Lower lobe of right lung (tissue), 2 donors: ENCODE data around the gene TNFAIP8L1. TPM values are rescaled to one million over a fixed set of nuclear protein-coding genes. Genes with fewer than 3 reads are reported as not detected.

Experiments used
- ATAC-seq, 2 donors: fragments of 200-7000 bp; cut with Tn5 transposase; one replicate each; pipeline ENCODE4 v1.9.1; 2020 to 2022; ENCODE audit warnings: mild to moderate bottlenecking in 2 of 2, moderate library complexity in 2 of 2
- DNase-seq: peaks from one replicate; pipeline ENCODE4 v3.0.0-alpha.2; 2020
- H3K27ac ChIP-seq: fragments of 200-600 bp; one replicate; pipeline ENCODE4 v1.8.0; 2022
- H3K27me3 ChIP-seq: fragments of 200-600 bp; one replicate; pipeline ENCODE4 v1.8.0; 2022; ENCODE audit warnings: low read depth
- H3K36me3 ChIP-seq: fragments of 200-600 bp; one replicate; pipeline ENCODE4 v1.8.0; 2022; ENCODE audit warnings: mild to moderate bottlenecking
- H3K4me1 ChIP-seq: fragments of 200-600 bp; one replicate; pipeline ENCODE4 v1.8.0; 2022
- H3K4me3 ChIP-seq: fragments of 200-600 bp; one replicate; pipeline ENCODE4 v1.8.0; 2022; ENCODE audit warnings: mild to moderate bottlenecking
- H3K9me3 ChIP-seq: fragments of 200-600 bp; one replicate; pipeline ENCODE4 v1.8.0; 2022
- CTCF ChIP-seq: fragments of 200-600 bp; IDR thresholded peaks from one replicate; pipeline ENCODE4 v1.8.0; 2022; ENCODE audit warnings: antibody characterized with exemption, mild to moderate bottlenecking
- intact Hi-C: fragments of 100-400 bp; cut with DNase I; formaldehyde crosslinking; loops from one replicate; pipeline ENCODE4 v1.11.0; 2022
- total RNA-seq: library from RNA; stranded (reverse); fragmentation: NEBNext Ultra II Directional; extraction: Animal tissue kit (Norgen Biotek cat#: 25700); gene quantifications from one replicate; pipeline ENCODE4 v1.2.1, GENCODE V29; 2021
- donor health status: DM: no; HTN: yes; CAD: no; lungs with severe emphysema.

TNFAIP8L1 gene
- total RNA-seq, 1 donor from 2014 or later: 11.2 TPM

- no peak for ATAC-seq
- Histone ChIP-seq H3K4me3 (no peak overlapping the region), H3K27ac (no peak overlapping the region), H3K27me3 (no peaks in the 10 kb centered on the region), H3K4me1 (peaks cover 35% of the 10 kb centered on the region), H3K9me3 (no peaks in the 10 kb centered on the region), H3K36me3 (no peaks in the 10 kb centered on the region)
- TF ChIP-seq CTCF: no peak
- no peak for DNase-seq
- intact Hi-C loops: no loop called here
These were observed 2.6 kb upstream of the TNFAIP8L1 start for GRCh38 chr19:4636761-4637160.

GRCh38 chr19:4638317-4638716 lies 999 bp upstream of the TNFAIP8L1 start:
- no peaks in the 10 kb centered on the region for H3K9me3 ChIP-seq
- no peak for TF ChIP-seq CTCF
- no peaks in the 10 kb centered on the region for H3K36me3 ChIP-seq
- peak overlapping the region; percentile 79 for H3K4me3 ChIP-seq
- H3K4me1 ChIP-seq: peaks cover 35% of the 10 kb centered on the region
- DNase-seq (no peak), ATAC-seq (no peak)
- H3K27ac ChIP-seq: peak overlapping the region; percentile 84
- intact Hi-C loops: no loop called here
- H3K27me3 ChIP-seq: no peaks in the 10 kb centered on the region

- H3K27ac ChIP-seq: peak overlapping the region; percentile 50
- intact Hi-C loops: no loop called here
- DNase-seq (peak; percentile 60), ATAC-seq (no peak)
- no peaks in the 10 kb centered on the region for H3K9me3 ChIP-seq
- no peaks in the 10 kb centered on the region for H3K27me3 ChIP-seq
- TF ChIP-seq CTCF: no peak
- H3K4me3 ChIP-seq: peak overlapping the region; percentile 79
- H3K36me3 ChIP-seq: no peaks in the 10 kb centered on the region
- H3K4me1 ChIP-seq: peaks cover 35% of the 10 kb centered on the region
These were observed 373 bp downstream of the TNFAIP8L1 start for GRCh38 chr19:4639531-4640246.

- Histone ChIP-seq H3K27me3 (no peaks in the 10 kb centered on the region), H3K4me1 (peaks cover 32% of the 10 kb centered on the region), H3K36me3 (no peaks in the 10 kb centered on the region), H3K27ac (peak overlapping the region; percentile 50), H3K4me3 (peak overlapping the region; percentile 79), H3K9me3 (no peaks in the 10 kb centered on the region)
- intact Hi-C loops: no loop called here
- DNase-seq (peak; percentile 57), ATAC-seq (no peak)
- TF ChIP-seq CTCF: no peak
These were observed 1.1 kb downstream of the TNFAIP8L1 start for GRCh38 chr19:4640247-4641000.

- Histone ChIP-seq H3K36me3 (no peaks in the 10 kb centered on the region), H3K4me3 (peak overlapping the region; percentile 79), H3K4me1 (peaks cover 29% of the 10 kb centered on the region), H3K27me3 (no peaks in the 10 kb centered on the region), H3K9me3 (no peaks in the 10 kb centered on the region), H3K27ac (no peak overlapping the region)
- DNase-seq: no peak
- TF ChIP-seq CTCF: no peak
- no peak for ATAC-seq
- intact Hi-C loops: no loop called here
These were observed 1.8 kb downstream of the TNFAIP8L1 start for GRCh38 chr19:4641132-4641531.
